ENCODE data around the gene LSMEM2.

LSMEM2 gene

GRCh38 chr3:50330330-50330729 lies 51.4 kb downstream of the LSMEM2 start:
- Mint-ChIP-seq H3K27me3 (no peaks in the 10 kb centered on the region), H3K27ac (ENCODE audit: low read depth) (no peak overlapping the region), H3K4me3 (no peak overlapping the region), H3K36me3 (ENCODE audit: insufficient read depth) (peaks cover 32% of the 10 kb centered on the region), H3K9me3 (no peaks in the 10 kb centered on the region), H3K4me1 (peaks cover 51% of the 10 kb centered on the region)
- ATAC-seq (replicated peaks; ENCODE audit: extremely low read depth, poor library complexity, severe bottlenecking), result no peak
- DNase-seq (ENCODE audit: low spot score in 2 of 2), result no peak

GRCh38 chr3:50331364-50331907 lies 52.5 kb downstream of the LSMEM2 start:
- peaks cover 57% of the 10 kb centered on the region for H3K4me1 Mint-ChIP-seq
- DNase-seq (ENCODE audit: low spot score in 2 of 2), result no peak
- H3K36me3 Mint-ChIP-seq (ENCODE audit: insufficient read depth), result peaks cover 37% of the 10 kb centered on the region
- H3K4me3 Mint-ChIP-seq, result no peak overlapping the region
- no peak for ATAC-seq (replicated peaks; ENCODE audit: extremely low read depth, poor library complexity, severe bottlenecking)
- no peak overlapping the region for H3K27ac Mint-ChIP-seq (ENCODE audit: low read depth)
- no peaks in the 10 kb centered on the region for H3K9me3 Mint-ChIP-seq
- H3K27me3 Mint-ChIP-seq, result no peaks in the 10 kb centered on the region

GRCh38 chr3:50333744-50334328 lies 54.9 kb downstream of the LSMEM2 start:
- H3K36me3 Mint-ChIP-seq (ENCODE audit: insufficient read depth), result peaks cover 50% of the 10 kb centered on the region
- H3K4me3 Mint-ChIP-seq, result peak overlapping the region; percentile 67
- ATAC-seq (replicated peaks; ENCODE audit: extremely low read depth, poor library complexity, severe bottlenecking) (no peak), DNase-seq (ENCODE audit: low spot score in 2 of 2) (no peak)
- peaks cover 60% of the 10 kb centered on the region for H3K4me1 Mint-ChIP-seq
- no peaks in the 10 kb centered on the region for H3K27me3 Mint-ChIP-seq
- H3K27ac Mint-ChIP-seq (ENCODE audit: low read depth), result peak overlapping the region; percentile 82
- no peaks in the 10 kb centered on the region for H3K9me3 Mint-ChIP-seq

GRCh38 chr3:50334339-50335075 lies 55.6 kb downstream of the LSMEM2 start:
- ATAC-seq (replicated peaks; ENCODE audit: extremely low read depth, poor library complexity, severe bottlenecking) (no peak), DNase-seq (ENCODE audit: low spot score in 2 of 2) (no peak)
- Mint-ChIP-seq H3K4me3 (peak overlapping the region; percentile 67), H3K27me3 (no peaks in the 10 kb centered on the region), H3K4me1 (peaks cover 67% of the 10 kb centered on the region), H3K9me3 (no peaks in the 10 kb centered on the region), H3K27ac (ENCODE audit: low read depth) (peak overlapping the region; percentile 82), H3K36me3 (ENCODE audit: insufficient read depth) (peaks cover 52% of the 10 kb centered on the region)

GRCh38 chr3:50336452-50337174 lies 57.7 kb downstream of the LSMEM2 start:
- Mint-ChIP-seq H3K27me3 (no peaks in the 10 kb centered on the region), H3K36me3 (ENCODE audit: insufficient read depth) (peaks cover 53% of the 10 kb centered on the region), H3K4me3 (peak overlapping the region; percentile 95), H3K27ac (ENCODE audit: low read depth) (peak overlapping the region; percentile 97), H3K4me1 (peaks cover 80% of the 10 kb centered on the region), H3K9me3 (no peaks in the 10 kb centered on the region)
- ATAC-seq (replicated peaks; ENCODE audit: extremely low read depth, poor library complexity, severe bottlenecking) (peak; percentile 15), DNase-seq (ENCODE audit: low spot score in 2 of 2) (peak in 1 of 2 donors; percentile 35)

- Mint-ChIP-seq H3K36me3 (ENCODE audit: insufficient read depth) (peaks cover 51% of the 10 kb centered on the region), H3K4me3 (peak overlapping the region; percentile 95), H3K9me3 (no peaks in the 10 kb centered on the region), H3K27me3 (no peaks in the 10 kb centered on the region), H3K27ac (ENCODE audit: low read depth) (peak overlapping the region; percentile 97), H3K4me1 (peaks cover 76% of the 10 kb centered on the region)
- ATAC-seq (replicated peaks; ENCODE audit: extremely low read depth, poor library complexity, severe bottlenecking), result peak; percentile 67
- DNase-seq (ENCODE audit: low spot score in 2 of 2), result peak; percentile 79 to 82
Observed at GRCh38 chr3:50337175-50337861, 58.4 kb downstream of the LSMEM2 start.
